Adrenal gland (tissue), 12 donors: ENCODE data around the gene BTBD16. TPM values are rescaled to one million over a fixed set of nuclear protein-coding genes. Genes with fewer than 3 reads are reported as not detected.

Experiments
- DNase-seq, 7 donors: peaks; one replicate each; pipeline ENCODE4 v3.0.0-alpha.2; 2019 to 2020
- H3K27ac ChIP-seq, 5 donors: fragments of 200-600 bp; sonication (generic) in 4 of 5; 1 replicate in 3 of 5; 2 replicates in 2 of 5; pipeline versions ENCODE4 v1.5.1 to v1.8.0; 2016 to 2020; ENCODE audit warnings: mild to moderate bottlenecking in 1 of 5
- H3K27me3 ChIP-seq: fragments of 200-600 bp; 2 replicates; pipeline ENCODE4 v1.8.0; 2021
- H3K36me3 ChIP-seq, 2 donors: fragments of 200-600 bp; replicated peaks in 1 of 2; 1 replicate in 1 of 2; 2 replicates in 1 of 2; pipeline versions ENCODE4 v1.5.1 to v1.8.0; 2018 to 2022
- H3K4me1 ChIP-seq, 2 donors: fragments of 200-600 bp; replicated peaks in 1 of 2; 1 replicate in 1 of 2; 2 replicates in 1 of 2; pipeline versions ENCODE4 v1.5.1 to v1.8.0; 2018 to 2021
- H3K4me3 ChIP-seq, 4 donors: fragments of 200-600 bp; sonication (generic) in 3 of 4; one replicate each; pipeline ENCODE4 v1.5.1; 2016 to 2018
- H3K9me3 ChIP-seq, 3 donors: fragments of 200-600 bp; sonication (generic) in 1 of 3; replicated peaks in 1 of 3; 1 replicate in 2 of 3; 2 replicates in 1 of 3; pipeline versions ENCODE4 v1.5.1 to v1.8.0; 2016 to 2021
- POLR2A ChIP-seq, 2 donors: fragments of 450-650 bp; IDR thresholded peaks; one replicate each; pipeline ENCODE4 v1.6.1; 2017; ENCODE audit warnings: antibody characterized with exemption in 2 of 2, mild to moderate bottlenecking in 2 of 2, moderate library complexity in 1 of 2
- WGBS, 4 donors: extraction: QIAGEN DNeasy Blood & Tissue Kit in 2 of 4; methylation state at CpG; one replicate each; pipeline versions ENCODE4 v1.1.5 to v1.1.7; 2013 to 2017; 5-methylcytosine and 5-hydroxymethylcytosine counted together
- intact Hi-C, 2 donors: fragments of 100-400 bp; cut with DNase I; formaldehyde crosslinking; loops; one replicate each; pipeline versions ENCODE4 v1.14.1 to v1.15.0; 2022 to 2023
- polyA plus RNA-seq, 3 donors: library from polyadenylated mRNA; stranded (reverse); fragments of 200-250 nt in 2 of 3; fragments of 350-450 nt in 1 of 3; fragmentation: Illumina TruSeq in 1 of 3; extraction: RNeasy Lipid Tissue Mini Kit (QIAGEN cat#74804) in 1 of 3; gene quantifications; one replicate each; pipeline ENCODE4 v1.2.3, GENCODE V29; 2013 to 2014
- total RNA-seq, 9 donors: library from RNA; depleted of rRNA in 4 of 9; stranded (reverse); fragments of >200 nt in 4 of 9; fragments of 120-200 nt in 1 of 9; fragmentation: NEBNext Ultra II Directional in 1 of 9; extraction: Animal tissue kit (Norgen Biotek cat#: 25700) in 1 of 9; gene quantifications; one replicate each; pipeline versions ENCODE4 v1.1.0 to v1.2.4, GENCODE V29; 2013 to 2023
- TF ChIP-seq, protein P1 (sequence below), 6 experiments: fragments of 450-650 bp in 4 of 6; fragments of 200-600 bp in 2 of 6; sonication (generic) in 1 of 6; IDR thresholded peaks; 1 replicate in 5 of 6; 2 replicates in 1 of 6; pipeline versions ENCODE4 v1.5.1 to v1.8.0; 2016 to 2021; ENCODE audit warnings: antibody characterized with exemption in 6 of 6, mild to moderate bottlenecking in 2 of 6, moderate library complexity in 1 of 6
- donor health status: healthy with polysubstance abuse.
- donor health status: Bipolar disorder and iron deficiency.
- donor health status: DM: yes; HTN: yes; CAD: no.
- donor health status: DM: no; HTN: no; CAD: no.
- donor health status: DM: no; HTN: no; CAD: no.
- donor health status: DM: yes; HTN: yes; CAD: no.

BTBD16 gene
- total and polyA plus RNA-seq, 12 donors = 0.11 to 0.48 (median 0.24) TPM; not detected in 5

GRCh38 chr10:122259075-122259466, 12.0 kb upstream of the BTBD16 start:
- DNase-seq = no peak
- no peak for TF ChIP-seq POLR2A (IDR thresholded peaks at IDR 0.05)
- TF ChIP-seq, protein P1, sequence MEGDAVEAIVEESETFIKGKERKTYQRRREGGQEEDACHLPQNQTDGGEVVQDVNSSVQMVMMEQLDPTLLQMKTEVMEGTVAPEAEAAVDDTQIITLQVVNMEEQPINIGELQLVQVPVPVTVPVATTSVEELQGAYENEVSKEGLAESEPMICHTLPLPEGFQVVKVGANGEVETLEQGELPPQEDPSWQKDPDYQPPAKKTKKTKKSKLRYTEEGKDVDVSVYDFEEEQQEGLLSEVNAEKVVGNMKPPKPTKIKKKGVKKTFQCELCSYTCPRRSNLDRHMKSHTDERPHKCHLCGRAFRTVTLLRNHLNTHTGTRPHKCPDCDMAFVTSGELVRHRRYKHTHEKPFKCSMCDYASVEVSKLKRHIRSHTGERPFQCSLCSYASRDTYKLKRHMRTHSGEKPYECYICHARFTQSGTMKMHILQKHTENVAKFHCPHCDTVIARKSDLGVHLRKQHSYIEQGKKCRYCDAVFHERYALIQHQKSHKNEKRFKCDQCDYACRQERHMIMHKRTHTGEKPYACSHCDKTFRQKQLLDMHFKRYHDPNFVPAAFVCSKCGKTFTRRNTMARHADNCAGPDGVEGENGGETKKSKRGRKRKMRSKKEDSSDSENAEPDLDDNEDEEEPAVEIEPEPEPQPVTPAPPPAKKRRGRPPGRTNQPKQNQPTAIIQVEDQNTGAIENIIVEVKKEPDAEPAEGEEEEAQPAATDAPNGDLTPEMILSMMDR (IDR thresholded peaks at IDR 0.05) = no peak
- WGBS, 4 donors = 88 to 94% (median 90%) methylated on average over 4 of the region's 4 CpGs
- no peaks in the 10 kb centered on the region for H3K27me3 ChIP-seq
- no peak overlapping the region for H3K4me3 ChIP-seq
- peaks cover 0 to 3% of the 10 kb centered on the region in 2 donors for H3K4me1 ChIP-seq
- H3K36me3 ChIP-seq = no peaks in the 10 kb centered on the region
- intact Hi-C loops = no loop called here
- no peak overlapping the region for H3K27ac ChIP-seq
- peaks cover 0 to 6% (median 0%) of the 10 kb centered on the region in 3 donors for H3K9me3 ChIP-seq

GRCh38 chr10:122261584-122261983, 9.5 kb upstream of the BTBD16 start:
- Histone ChIP-seq H3K4me1 (no peaks in the 10 kb centered on the region), H3K9me3 (peaks cover 0 to 6% (median 0%) of the 10 kb centered on the region in 3 donors), H3K27ac (no peak overlapping the region), H3K27me3 (no peaks in the 10 kb centered on the region), H3K4me3 (no peak overlapping the region), H3K36me3 (no peaks in the 10 kb centered on the region)
- 64 to 96% (median 71%) methylated on average over 1 of the region's 1 CpG for WGBS, 4 donors
- intact Hi-C loops = no loop called here
- TF ChIP-seq, protein P1 (IDR thresholded peaks at IDR 0.05) = no peak
- no peak for TF ChIP-seq POLR2A (IDR thresholded peaks at IDR 0.05)
- DNase-seq = no peak

DNA sequence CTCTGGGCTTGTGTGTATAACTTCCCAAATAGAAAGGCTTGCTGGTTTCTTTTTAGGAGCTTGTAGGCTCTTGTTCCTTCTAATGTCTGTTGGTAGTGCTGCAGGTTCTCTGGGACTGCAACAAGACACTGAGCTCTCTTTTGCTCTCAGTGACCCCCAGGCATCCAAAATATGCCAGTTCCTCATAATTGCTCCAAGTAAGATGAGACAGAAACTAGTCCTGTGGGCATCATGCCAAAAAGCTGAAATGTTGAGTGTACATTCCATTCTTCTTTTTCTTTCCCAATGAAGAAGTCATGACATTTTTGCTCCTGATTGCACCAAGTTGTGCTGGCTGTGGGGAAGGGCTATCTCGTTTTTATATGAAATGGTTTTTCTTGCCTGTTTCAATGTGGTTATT, 7.1 kb upstream of the BTBD16 start:
- intact Hi-C loops = no loop called here
- TF ChIP-seq, protein P1 (IDR thresholded peaks at IDR 0.05) = no peak
- 38 to 70% (median 41%) methylated on average over 1 of the region's 1 CpG for WGBS, 4 donors

GRCh38 chr10:122264436-122264835, 6.7 kb upstream of the BTBD16 start:
- DNase-seq = no peak
- intact Hi-C loops = no loop called here
- WGBS, 4 donors = 82 to 93% (median 86%) methylated on average over 1 of the region's 1 CpG
- Histone ChIP-seq H3K27me3 (no peaks in the 10 kb centered on the region), H3K27ac (no peak overlapping the region), H3K9me3 (peaks cover 0 to 6% (median 0%) of the 10 kb centered on the region in 3 donors), H3K4me1 (no peaks in the 10 kb centered on the region), H3K4me3 (no peak overlapping the region), H3K36me3 (no peaks in the 10 kb centered on the region)
- TF ChIP-seq, protein P1 (IDR thresholded peaks at IDR 0.05) = no peak
- no peak for TF ChIP-seq POLR2A (IDR thresholded peaks at IDR 0.05)

More for the DNA sequence above, 7.1 kb upstream of the BTBD16 start:
- DNase-seq = no peak
- Histone ChIP-seq H3K36me3 (no peaks in the 10 kb centered on the region), H3K27me3 (no peaks in the 10 kb centered on the region), H3K4me3 (no peak overlapping the region), H3K27ac (no peak overlapping the region), H3K4me1 (no peaks in the 10 kb centered on the region), H3K9me3 (peaks cover 0 to 6% (median 0%) of the 10 kb centered on the region in 3 donors)
